Mammary microvascular endothelial cell (primary cell): ENCODE measurements around the gene HDX. TPM values are rescaled to one million over a fixed set of nuclear protein-coding genes. Genes with fewer than 3 reads are reported as not detected.

Source experiments
- total RNA-seq: library from RNA; depleted of rRNA; stranded (reverse); fragments of >200 nt; gene quantifications from 2 replicates; pipeline ENCODE4 v1.2.3, GENCODE V29; 2015

Gene HDX, protein sequence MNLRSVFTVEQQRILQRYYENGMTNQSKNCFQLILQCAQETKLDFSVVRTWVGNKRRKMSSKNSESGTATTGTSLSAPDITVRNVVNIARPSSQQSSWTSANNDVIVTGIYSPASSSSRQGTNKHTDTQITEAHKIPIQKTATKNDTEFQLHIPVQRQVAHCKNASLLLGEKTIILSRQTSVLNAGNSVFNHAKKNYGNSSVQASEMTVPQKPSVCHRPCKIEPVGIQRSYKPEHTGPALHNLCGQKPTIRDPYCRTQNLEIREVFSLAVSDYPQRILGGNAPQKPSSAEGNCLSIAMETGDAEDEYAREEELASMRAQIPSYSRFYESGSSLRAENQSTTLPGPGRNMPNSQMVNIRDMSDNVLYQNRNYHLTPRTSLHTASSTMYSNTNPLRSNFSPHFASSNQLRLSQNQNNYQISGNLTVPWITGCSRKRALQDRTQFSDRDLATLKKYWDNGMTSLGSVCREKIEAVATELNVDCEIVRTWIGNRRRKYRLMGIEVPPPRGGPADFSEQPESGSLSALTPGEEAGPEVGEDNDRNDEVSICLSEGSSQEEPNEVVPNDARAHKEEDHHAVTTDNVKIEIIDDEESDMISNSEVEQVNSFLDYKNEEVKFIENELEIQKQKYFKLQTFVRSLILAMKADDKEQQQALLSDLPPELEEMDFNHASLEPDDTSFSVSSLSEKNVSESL
- total RNA-seq = 6.0 and 6.9 TPM in 2 replicates

DNA sequence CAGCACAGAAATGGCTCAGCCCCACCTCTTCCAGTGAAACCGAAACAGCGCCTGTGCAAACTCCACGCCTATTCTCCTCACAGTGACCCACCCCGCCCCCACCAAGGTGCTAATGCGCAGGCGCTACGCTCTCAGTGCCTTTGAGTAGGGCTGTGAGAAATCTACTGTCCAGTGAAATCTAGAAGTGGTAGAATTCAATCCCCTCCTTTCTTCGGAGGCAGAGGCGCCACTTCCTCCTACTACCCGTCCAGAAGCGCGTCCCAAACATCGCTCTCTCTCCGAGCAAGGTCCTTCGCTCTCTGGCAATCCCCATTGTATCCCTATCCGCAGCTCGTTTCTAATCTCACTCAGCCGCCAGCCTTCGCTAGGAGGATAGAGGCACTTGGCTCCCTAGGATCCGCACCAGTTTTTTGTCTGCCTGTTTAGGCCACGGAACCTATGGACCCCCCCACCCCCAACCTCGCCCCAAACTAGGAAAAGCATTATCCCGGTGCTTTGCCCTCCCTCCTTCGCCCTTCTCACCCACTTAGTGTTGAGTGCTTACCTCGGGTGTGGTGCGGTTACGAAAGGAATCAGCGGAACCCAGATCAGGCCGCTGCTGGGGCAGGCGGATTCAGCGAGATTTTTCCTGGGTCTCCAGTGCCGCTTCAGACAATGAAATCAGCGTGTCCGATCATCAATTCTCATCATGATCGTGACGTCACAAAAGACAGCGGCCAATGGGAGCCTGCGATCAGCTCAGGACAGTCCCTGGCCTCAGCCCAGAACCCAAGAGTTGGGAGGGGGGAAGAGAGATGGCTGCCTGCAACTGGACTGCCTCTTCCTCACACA lies at the start of gene HDX:
Gene HDX (minus strand): TSS at position 656 of the 831 bp plus-strand sequence. CDS start 27,056 bp downstream, outside the sequence.

